Vagina (tissue), 2 donors: ENCODE measurements around the gene CTU1. TPM values are rescaled to one million over a fixed set of nuclear protein-coding genes. Genes with fewer than 3 reads are reported as not detected.

Experiments
- DNase-seq, 2 donors: peaks; one replicate each; pipeline ENCODE4 v3.0.0-alpha.2; 2017; ENCODE audit errors: extremely low spot score in 2 of 2
- H3K27ac ChIP-seq: fragments of 200-600 bp; sonication (generic); one replicate; pipeline ENCODE4 v1.5.1; 2019
- H3K27me3 ChIP-seq: fragments of 200-600 bp; sonication (generic); one replicate; pipeline ENCODE4 v1.5.1; 2019
- H3K36me3 ChIP-seq, 2 donors: fragments of 200-600 bp; sonication (generic); one replicate each; pipeline ENCODE4 v1.5.1; 2017 to 2019
- H3K4me1 ChIP-seq: fragments of 200-600 bp; sonication (generic); one replicate; pipeline ENCODE4 v1.5.1; 2019
- H3K4me3 ChIP-seq, 2 donors: fragments of 200-600 bp; sonication (generic); 1 replicate in 1 of 2; 2 replicates in 1 of 2; pipeline ENCODE4 v1.5.1; 2016 to 2019
- H3K9me3 ChIP-seq: fragments of 200-600 bp; sonication (generic); one replicate; pipeline ENCODE4 v1.5.1; 2019
- POLR2A ChIP-seq, 2 donors: fragments of 450-650 bp; IDR thresholded peaks; one replicate each; pipeline ENCODE4 v1.6.1; 2017; ENCODE audit warnings: antibody characterized with exemption in 2 of 2, mild to moderate bottlenecking in 2 of 2, moderate library complexity in 2 of 2
- POLR2AphosphoS5 ChIP-seq, 2 donors: sonication (generic); formaldehyde crosslinking; IDR thresholded peaks; one replicate each; pipeline ENCODE4 v1.9.0; 2017; ENCODE audit warnings: antibody characterized with exemption in 2 of 2, mild to moderate bottlenecking in 2 of 2, low read depth in 1 of 2; ENCODE audit not compliant: insufficient read depth in 1 of 2
- intact Hi-C: fragments of 100-400 bp; cut with DNase I; formaldehyde crosslinking; loops from one replicate; pipeline ENCODE4 v1.15.1; 2023
- total RNA-seq: library from RNA; depleted of rRNA; stranded (reverse); fragments of >200 nt; gene quantifications from one replicate; pipeline ENCODE4 v1.2.3, GENCODE V29; 2016
- TF ChIP-seq, protein P1 (sequence below), 3 experiments: fragments of 450-650 bp in 2 of 3; fragments of 200-600 bp in 1 of 3; sonication (generic) in 1 of 3; IDR thresholded peaks; one replicate each; pipeline ENCODE4 v1.5.1; 2017 to 2019; ENCODE audit warnings: antibody characterized with exemption in 3 of 3, mild to moderate bottlenecking in 2 of 3, moderate library complexity in 2 of 3

Gene CTU1
- total RNA-seq, 1 donor from 2014 or later, result 8.8 TPM

DNA sequence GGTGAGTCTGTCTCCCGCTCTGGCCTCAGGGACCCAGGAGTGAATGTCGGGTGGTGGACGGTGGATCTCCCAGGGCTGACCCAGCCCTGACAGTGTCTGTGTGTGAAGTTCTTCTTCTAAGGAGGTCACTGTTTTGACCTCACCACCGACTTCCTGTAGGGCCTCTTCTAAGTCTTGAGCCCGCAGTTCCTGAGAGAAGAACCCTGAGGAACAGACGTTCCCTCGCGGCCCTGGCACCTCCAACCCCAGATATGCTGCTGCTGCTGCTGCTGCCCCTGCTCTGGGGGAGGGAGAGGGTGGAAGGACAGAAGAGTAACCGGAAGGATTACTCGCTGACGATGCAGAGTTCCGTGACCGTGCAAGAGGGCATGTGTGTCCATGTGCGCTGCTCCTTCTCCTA is 33.9 kb upstream of the CTU1 start, which contains the start of gene SIGLEC7:
SIGLEC7 (plus strand) TSS at position 183 of the 400 bp plus-strand sequence; CDS start at position 252, 69 bp downstream.
- peak in 1 of 2 donors; percentile 49 for DNase-seq
- intact Hi-C loops, result no loop called here
- H3K27me3 ChIP-seq, result no peaks in the 10 kb centered on the region
- H3K4me1 ChIP-seq, result no peaks in the 10 kb centered on the region
- H3K36me3 ChIP-seq, result no peaks in the 10 kb centered on the region
- no peak within 1 kb of the TSS for H3K27ac ChIP-seq
- TF ChIP-seq POLR2A (IDR thresholded peaks at IDR 0.05) (no peak), POLR2AphosphoS5 (IDR thresholded peaks at IDR 0.05; ENCODE audit: insufficient read depth in 1 of 2, low read depth in 1 of 2) (no peak)
- TF ChIP-seq, protein P1, sequence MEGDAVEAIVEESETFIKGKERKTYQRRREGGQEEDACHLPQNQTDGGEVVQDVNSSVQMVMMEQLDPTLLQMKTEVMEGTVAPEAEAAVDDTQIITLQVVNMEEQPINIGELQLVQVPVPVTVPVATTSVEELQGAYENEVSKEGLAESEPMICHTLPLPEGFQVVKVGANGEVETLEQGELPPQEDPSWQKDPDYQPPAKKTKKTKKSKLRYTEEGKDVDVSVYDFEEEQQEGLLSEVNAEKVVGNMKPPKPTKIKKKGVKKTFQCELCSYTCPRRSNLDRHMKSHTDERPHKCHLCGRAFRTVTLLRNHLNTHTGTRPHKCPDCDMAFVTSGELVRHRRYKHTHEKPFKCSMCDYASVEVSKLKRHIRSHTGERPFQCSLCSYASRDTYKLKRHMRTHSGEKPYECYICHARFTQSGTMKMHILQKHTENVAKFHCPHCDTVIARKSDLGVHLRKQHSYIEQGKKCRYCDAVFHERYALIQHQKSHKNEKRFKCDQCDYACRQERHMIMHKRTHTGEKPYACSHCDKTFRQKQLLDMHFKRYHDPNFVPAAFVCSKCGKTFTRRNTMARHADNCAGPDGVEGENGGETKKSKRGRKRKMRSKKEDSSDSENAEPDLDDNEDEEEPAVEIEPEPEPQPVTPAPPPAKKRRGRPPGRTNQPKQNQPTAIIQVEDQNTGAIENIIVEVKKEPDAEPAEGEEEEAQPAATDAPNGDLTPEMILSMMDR (IDR thresholded peaks at IDR 0.05), result no peak
- H3K9me3 ChIP-seq, result no peaks in the 10 kb centered on the region
- H3K4me3 ChIP-seq, result no peak within 1 kb of the TSS

DNA sequence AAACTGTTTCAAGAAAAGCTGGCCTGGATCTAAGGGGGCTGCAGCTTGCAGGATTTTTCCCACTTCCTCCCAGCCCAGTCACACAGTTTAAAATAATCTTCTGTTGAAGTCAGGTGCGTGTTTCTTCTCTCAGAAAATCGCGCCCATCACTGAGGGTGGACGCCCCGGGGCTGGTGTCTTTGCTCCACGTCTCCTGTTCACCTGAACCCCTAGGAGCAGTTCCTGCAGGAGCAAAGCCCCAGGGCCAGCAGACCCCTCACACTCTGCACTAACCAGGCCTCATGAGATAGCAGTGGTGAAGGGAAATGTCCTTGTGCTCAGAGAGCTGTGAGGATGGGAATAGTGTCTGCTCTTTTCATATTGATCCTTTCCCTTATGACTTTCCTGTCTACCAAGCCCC is 33.0 kb upstream of the CTU1 start:
- Histone ChIP-seq H3K4me1 (no peaks in the 10 kb centered on the region), H3K9me3 (no peaks in the 10 kb centered on the region), H3K27me3 (no peaks in the 10 kb centered on the region), H3K27ac (no peak overlapping the region), H3K36me3 (no peaks in the 10 kb centered on the region), H3K4me3 (no peak overlapping the region)
- intact Hi-C loops, result no loop called here
- peak in 1 of 2 donors; percentile 52 for DNase-seq
- TF ChIP-seq POLR2A (IDR thresholded peaks at IDR 0.05) (no peak), POLR2AphosphoS5 (IDR thresholded peaks at IDR 0.05; ENCODE audit: insufficient read depth in 1 of 2, low read depth in 1 of 2) (no peak)
- TF ChIP-seq, protein P1 (IDR thresholded peaks at IDR 0.05), result no peak

DNA sequence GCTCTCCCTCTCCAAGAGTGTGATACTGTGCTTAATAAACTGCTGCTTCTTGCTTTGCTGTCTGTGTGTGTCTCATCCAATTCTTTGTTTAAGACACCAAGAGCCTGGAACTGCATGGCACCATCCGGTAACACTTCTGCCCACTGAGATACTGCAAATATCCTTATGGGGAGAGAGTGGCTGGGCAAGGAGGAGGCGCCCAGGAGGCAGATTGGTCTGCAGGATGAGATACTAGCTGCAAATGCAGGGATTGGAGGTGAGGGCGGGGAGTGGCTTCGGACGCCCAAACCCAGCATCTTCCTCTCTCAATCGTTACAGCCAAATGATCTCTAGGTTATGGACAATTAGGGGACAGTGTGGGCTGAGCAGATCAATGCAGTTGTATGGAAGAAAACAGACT is 32.2 kb upstream of the CTU1 start:
- TF ChIP-seq, protein P1 (IDR thresholded peaks at IDR 0.05), result no peak
- no peak for TF ChIP-seq POLR2AphosphoS5 (IDR thresholded peaks at IDR 0.05; ENCODE audit: insufficient read depth in 1 of 2, low read depth in 1 of 2)
- TF ChIP-seq POLR2A (IDR thresholded peaks at IDR 0.05), result no peak
- H3K9me3 ChIP-seq, result no peaks in the 10 kb centered on the region
- intact Hi-C loops, result no loop called here
- no peaks in the 10 kb centered on the region for H3K36me3 ChIP-seq
- H3K4me1 ChIP-seq, result no peaks in the 10 kb centered on the region
- peak in 1 of 2 donors; percentile 32 for DNase-seq
- H3K27ac ChIP-seq, result no peak overlapping the region
- H3K4me3 ChIP-seq, result no peak overlapping the region
- H3K27me3 ChIP-seq, result no peaks in the 10 kb centered on the region

DNA sequence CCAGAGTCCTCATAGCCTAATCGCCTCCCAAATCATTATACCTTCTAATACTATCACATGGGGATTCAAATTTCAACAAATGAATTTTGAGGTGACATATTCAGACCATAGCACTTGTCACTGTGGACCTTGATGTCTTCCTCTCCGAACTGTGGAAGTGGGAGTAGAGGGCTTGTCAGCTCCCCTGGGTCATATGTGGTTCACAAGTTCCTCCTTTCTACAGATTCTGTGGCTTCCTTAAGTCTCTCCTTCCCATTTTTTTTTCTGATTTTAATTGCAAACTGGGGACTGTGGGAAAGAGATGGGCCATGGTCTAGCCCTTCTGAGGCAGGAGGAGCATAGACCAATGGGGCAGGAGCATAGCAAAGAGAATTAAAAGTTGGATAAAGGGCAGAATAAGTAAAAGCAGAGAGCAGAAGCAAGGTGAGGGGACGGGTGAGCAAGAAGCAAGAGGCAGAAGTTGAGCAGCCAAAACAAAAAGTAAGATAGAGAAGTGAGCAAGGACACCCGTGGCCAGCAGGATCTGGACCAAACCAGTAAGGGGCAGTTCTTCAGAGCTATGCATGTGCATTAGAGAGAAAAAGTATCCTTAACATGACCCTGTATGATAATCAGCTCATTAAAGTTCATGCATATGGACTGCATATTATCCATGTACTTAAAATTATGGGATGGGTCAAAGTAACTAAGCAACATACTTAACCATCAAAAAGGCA is 31.2 kb upstream of the CTU1 start:
- H3K4me1 ChIP-seq, result no peaks in the 10 kb centered on the region
- H3K27ac ChIP-seq, result no peak overlapping the region
- H3K27me3 ChIP-seq, result no peaks in the 10 kb centered on the region
- TF ChIP-seq POLR2AphosphoS5 (IDR thresholded peaks at IDR 0.05; ENCODE audit: insufficient read depth in 1 of 2, low read depth in 1 of 2) (no peak), POLR2A (IDR thresholded peaks at IDR 0.05) (no peak)
- TF ChIP-seq, protein P1 (IDR thresholded peaks at IDR 0.05), result no peak
- no peak overlapping the region for H3K4me3 ChIP-seq
- H3K36me3 ChIP-seq, result no peaks in the 10 kb centered on the region
- peak in 1 of 2 donors; percentile 42 for DNase-seq
- intact Hi-C loops, result no loop called here
- no peaks in the 10 kb centered on the region for H3K9me3 ChIP-seq

DNA sequence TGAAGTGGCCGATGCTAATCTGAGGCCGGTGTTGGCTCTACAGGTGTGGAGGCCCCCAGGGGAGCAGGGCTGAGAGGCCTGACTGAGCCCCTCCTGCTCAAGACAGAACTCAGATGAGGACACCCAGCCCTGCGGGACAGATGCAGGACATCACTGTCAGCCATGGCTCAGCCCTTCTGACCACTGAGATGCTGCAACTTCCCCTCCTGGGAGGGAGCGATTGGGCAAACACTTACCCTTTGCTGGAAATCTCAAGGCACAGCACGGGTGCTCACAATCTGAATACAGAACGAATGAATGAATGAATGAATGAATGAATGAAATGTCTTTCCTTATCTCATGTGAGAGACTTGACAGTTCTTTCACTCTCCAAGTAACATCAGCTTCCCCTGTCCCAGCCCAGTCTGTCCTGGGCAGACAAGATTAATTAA is 30.4 kb upstream of the CTU1 start:
- Histone ChIP-seq H3K27me3 (no peaks in the 10 kb centered on the region), H3K27ac (no peak overlapping the region), H3K4me1 (no peaks in the 10 kb centered on the region), H3K36me3 (no peaks in the 10 kb centered on the region), H3K4me3 (no peak overlapping the region), H3K9me3 (no peaks in the 10 kb centered on the region)
- intact Hi-C loops, result no loop called here
- no peak for DNase-seq
- no peak for TF ChIP-seq POLR2A (IDR thresholded peaks at IDR 0.05)
- no peak for TF ChIP-seq POLR2AphosphoS5 (IDR thresholded peaks at IDR 0.05; ENCODE audit: insufficient read depth in 1 of 2, low read depth in 1 of 2)
- TF ChIP-seq, protein P1 (IDR thresholded peaks at IDR 0.05), result no peak
